HL-60 (cell line): ENCODE data around the gene ITSN2.

Experiments used
- DNase-seq, 2 experiments: peaks; one replicate each; pipeline ENCODE4 v3.0.0-alpha.2; 2010 to 2020; ENCODE audit warnings: low read depth in 1 of 2, low spot score in 1 of 2
- H3K27ac ChIP-seq: fragments of 250-450 bp; sonication (Bioruptor Pico); replicated peaks from 2 replicates; pipeline ENCODE4 v1.5.1; 2020; ENCODE audit warnings: mild to moderate bottlenecking, moderate library complexity
- H3K27me3 ChIP-seq: fragments of 250-450 bp; sonication (Bioruptor Pico); 2 replicates; pipeline ENCODE4 v1.5.1; 2021; ENCODE audit warnings: mild to moderate bottlenecking, moderate library complexity; ENCODE audit not compliant: insufficient read depth, poor library complexity, severe bottlenecking
- H3K4me3 ChIP-seq: replicated peaks from 2 replicates; pipeline ENCODE4 v1.5.1; 2011; ENCODE audit warnings: mild to moderate bottlenecking, control low read depth, low read length; ENCODE audit not compliant: insufficient read depth
- GABPA ChIP-seq: IDR thresholded peaks from 2 replicates; pipeline ENCODE4 v1.6.1; 2012; ENCODE audit warnings: low read depth
- POLR2AphosphoS5 ChIP-seq: IDR thresholded peaks from 2 replicates; pipeline ENCODE4 v1.6.1; 2012; ENCODE audit warnings: low read depth
- SPI1 ChIP-seq: IDR thresholded peaks from 2 replicates; pipeline ENCODE4 v1.6.1; 2012; ENCODE audit warnings: low read depth, mild to moderate bottlenecking, borderline replicate concordance
- TF ChIP-seq, protein P1 (sequence below): IDR thresholded peaks from 2 replicates; pipeline ENCODE4 v1.6.1; 2012; ENCODE audit warnings: low read depth; ENCODE audit not compliant: insufficient replicate concordance
- TF ChIP-seq, protein P2 (sequence below): IDR thresholded peaks from one replicate; pipeline ENCODE4 v1.5.1; 2011; ENCODE audit warnings: low read length, control low read depth, inconsistent platforms; ENCODE audit not compliant: insufficient read depth

ITSN2 gene

DNA sequence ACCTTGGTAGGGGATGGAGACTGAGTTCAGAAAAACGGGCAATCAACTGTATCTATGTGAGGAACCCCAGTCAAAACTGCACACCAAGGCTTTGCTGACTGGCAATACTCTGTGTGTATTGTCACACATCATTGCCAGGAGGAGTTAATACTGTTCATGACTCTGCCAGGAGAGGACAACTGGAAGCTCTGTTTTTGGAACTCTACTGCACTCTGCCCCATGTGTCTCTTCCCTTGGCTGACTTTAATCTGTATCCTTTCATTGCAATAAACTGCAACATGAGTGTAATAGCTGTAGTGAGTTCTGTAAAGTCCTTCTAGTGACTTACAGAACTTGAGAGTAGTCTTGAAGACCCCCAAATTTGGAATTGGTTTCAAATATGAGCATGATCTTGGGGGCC, 113.2 kb downstream of the ITSN2 start:
- TF ChIP-seq, protein P1, sequence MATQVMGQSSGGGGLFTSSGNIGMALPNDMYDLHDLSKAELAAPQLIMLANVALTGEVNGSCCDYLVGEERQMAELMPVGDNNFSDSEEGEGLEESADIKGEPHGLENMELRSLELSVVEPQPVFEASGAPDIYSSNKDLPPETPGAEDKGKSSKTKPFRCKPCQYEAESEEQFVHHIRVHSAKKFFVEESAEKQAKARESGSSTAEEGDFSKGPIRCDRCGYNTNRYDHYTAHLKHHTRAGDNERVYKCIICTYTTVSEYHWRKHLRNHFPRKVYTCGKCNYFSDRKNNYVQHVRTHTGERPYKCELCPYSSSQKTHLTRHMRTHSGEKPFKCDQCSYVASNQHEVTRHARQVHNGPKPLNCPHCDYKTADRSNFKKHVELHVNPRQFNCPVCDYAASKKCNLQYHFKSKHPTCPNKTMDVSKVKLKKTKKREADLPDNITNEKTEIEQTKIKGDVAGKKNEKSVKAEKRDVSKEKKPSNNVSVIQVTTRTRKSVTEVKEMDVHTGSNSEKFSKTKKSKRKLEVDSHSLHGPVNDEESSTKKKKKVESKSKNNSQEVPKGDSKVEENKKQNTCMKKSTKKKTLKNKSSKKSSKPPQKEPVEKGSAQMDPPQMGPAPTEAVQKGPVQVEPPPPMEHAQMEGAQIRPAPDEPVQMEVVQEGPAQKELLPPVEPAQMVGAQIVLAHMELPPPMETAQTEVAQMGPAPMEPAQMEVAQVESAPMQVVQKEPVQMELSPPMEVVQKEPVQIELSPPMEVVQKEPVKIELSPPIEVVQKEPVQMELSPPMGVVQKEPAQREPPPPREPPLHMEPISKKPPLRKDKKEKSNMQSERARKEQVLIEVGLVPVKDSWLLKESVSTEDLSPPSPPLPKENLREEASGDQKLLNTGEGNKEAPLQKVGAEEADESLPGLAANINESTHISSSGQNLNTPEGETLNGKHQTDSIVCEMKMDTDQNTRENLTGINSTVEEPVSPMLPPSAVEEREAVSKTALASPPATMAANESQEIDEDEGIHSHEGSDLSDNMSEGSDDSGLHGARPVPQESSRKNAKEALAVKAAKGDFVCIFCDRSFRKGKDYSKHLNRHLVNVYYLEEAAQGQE = no peak
- TF ChIP-seq POLR2AphosphoS5 = no peak
- TF ChIP-seq, protein P2, sequence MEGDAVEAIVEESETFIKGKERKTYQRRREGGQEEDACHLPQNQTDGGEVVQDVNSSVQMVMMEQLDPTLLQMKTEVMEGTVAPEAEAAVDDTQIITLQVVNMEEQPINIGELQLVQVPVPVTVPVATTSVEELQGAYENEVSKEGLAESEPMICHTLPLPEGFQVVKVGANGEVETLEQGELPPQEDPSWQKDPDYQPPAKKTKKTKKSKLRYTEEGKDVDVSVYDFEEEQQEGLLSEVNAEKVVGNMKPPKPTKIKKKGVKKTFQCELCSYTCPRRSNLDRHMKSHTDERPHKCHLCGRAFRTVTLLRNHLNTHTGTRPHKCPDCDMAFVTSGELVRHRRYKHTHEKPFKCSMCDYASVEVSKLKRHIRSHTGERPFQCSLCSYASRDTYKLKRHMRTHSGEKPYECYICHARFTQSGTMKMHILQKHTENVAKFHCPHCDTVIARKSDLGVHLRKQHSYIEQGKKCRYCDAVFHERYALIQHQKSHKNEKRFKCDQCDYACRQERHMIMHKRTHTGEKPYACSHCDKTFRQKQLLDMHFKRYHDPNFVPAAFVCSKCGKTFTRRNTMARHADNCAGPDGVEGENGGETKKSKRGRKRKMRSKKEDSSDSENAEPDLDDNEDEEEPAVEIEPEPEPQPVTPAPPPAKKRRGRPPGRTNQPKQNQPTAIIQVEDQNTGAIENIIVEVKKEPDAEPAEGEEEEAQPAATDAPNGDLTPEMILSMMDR = no peak
- TF ChIP-seq GABPA = no peak
- no peak for TF ChIP-seq SPI1
- H3K27me3 ChIP-seq = no peaks in the 10 kb centered on the region
- H3K27ac ChIP-seq = no peak overlapping the region
- no peak overlapping the region for H3K4me3 ChIP-seq
- no peak for DNase-seq

DNA sequence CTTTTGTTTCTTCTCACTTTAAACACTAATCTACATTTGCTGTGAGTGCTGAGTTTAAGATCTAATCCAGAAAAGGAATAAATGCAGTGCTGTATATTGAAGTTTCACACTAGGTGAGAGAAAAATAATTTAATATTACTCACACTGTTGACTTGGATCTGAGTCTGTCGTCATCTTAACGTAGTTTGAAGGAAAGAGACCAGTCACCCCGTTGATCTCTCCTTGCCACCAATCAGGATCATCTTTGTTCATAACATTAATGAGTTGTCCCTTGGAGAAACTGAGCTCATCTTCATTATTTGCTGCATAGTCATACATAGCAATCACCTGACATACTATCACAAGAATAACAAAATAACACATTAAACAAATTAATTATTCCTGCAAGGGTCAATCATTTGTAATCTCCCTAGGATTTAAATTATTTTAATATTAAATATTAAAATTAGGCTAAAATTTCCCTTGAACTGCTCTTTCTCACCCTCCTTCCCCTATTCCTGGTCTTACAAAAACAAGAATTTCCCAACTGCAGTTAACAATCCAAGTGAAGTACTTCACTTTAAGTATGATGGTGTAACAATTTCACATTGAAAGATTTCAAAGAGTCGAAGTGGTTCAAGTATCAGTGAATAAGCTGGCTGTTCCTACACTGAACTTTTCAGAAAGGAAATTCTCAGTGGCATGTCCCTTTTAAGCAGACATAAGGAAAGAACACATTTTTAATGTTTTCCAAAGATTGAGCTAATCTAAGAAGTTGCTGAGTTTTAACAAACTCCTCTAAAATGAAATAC, 114.2 kb downstream of the ITSN2 start:
- no peaks in the 10 kb centered on the region for H3K27me3 ChIP-seq
- no peak for DNase-seq
- TF ChIP-seq SPI1 = no peak
- TF ChIP-seq, protein P2 = no peak
- TF ChIP-seq, protein P1 = no peak
- no peak for TF ChIP-seq POLR2AphosphoS5
- TF ChIP-seq GABPA = no peak
- H3K27ac ChIP-seq = no peak overlapping the region
- H3K4me3 ChIP-seq = no peak overlapping the region

DNA sequence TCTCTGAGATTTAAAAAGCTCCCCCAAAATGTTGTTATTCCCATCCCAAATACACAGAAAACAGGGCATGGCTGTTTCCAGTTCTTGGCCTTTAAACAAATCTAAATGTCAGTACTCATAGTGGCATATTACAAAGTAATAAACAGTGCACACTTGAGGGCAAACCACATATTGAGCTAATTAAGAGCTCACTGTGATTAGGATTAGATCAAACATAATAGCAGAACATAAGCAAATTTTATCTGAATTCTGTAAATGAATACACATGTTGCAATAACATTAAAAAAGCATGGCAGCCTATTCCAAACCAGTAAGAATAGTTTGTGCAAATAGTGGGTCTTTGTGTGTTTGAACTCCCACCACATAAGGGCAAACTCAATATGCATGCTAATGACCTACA, 118.8 kb downstream of the ITSN2 start:
- Histone ChIP-seq H3K27ac (no peak overlapping the region), H3K27me3 (no peaks in the 10 kb centered on the region), H3K4me3 (no peak overlapping the region)
- TF ChIP-seq SPI1 (no peak), GABPA (no peak), POLR2AphosphoS5 (no peak)
- TF ChIP-seq, protein P2 = no peak
- TF ChIP-seq, protein P1 = no peak
- no peak for DNase-seq
